HG03135 (cell line): ENCODE data around the gene AMOTL2.

Experiments
- ATAC-seq: cut with Tn5 transposase; IDR thresholded peaks from one replicate; pipeline ENCODE4 v1.9.1; 2021; ENCODE audit warnings: mild to moderate bottlenecking, moderate library complexity; ENCODE audit not compliant: unreplicated experiment

AMOTL2 gene

DNA sequence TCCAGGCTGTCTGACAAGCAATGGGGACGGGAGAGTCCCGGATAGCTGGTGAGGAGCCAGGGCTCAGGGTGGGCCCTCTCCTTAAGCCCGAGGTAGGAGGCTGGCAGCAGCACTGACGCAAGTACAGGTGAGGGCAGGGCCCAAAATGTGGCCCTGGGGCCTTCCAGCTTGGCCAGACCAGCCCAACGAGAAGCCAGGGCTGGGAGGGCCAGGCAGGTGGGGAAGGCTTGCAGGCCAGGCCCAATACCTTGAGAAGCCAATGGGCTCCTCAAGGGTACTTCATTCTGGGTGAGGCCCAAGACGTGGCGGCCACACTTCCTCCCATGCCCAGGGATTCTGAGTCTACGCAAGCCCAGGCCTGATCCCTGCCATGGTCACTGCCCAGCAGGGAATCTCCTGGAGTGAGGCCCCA, 37.2 kb downstream of the AMOTL2 start:
- no peak for ATAC-seq

DNA sequence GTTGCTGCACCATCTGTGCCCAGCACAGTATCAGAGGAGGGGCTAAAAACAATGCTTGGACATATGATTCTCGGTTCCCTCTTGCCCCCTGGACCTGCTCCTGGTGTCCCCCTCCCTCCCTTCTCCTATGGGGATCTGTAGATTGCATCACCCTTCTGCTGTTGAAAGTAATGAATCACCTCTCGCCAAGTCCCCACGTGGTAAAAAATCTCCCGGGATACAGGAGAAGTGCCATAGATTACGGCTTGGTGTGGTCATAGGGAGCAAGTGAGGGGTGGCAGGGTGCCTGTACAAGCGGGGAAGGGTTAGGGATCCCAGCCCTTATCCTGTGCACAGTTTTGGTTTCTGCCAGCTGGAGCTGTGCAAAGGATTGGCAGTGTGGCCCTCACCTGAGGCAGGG, 37.7 kb downstream of the AMOTL2 start:
- no peak for ATAC-seq

DNA sequence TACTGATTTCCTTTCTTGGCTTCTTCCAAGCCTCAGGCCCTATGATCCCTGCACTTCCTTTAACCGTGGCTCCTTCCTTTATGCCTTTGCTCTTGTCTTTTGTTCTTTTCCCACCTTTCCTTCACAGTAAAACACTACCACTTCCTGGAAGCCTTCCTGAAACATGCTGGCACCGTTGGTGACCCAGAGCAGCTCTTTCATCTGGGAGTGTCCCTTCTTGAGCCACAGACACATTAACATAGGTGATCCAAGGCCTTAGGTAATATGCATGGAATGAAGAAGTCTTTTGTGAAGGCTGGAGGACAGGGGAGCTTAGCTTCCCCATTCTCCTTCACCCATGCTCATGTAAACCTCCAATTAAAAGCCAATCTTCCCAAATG, 39.4 kb downstream of the AMOTL2 start:
- no peak for ATAC-seq

DNA sequence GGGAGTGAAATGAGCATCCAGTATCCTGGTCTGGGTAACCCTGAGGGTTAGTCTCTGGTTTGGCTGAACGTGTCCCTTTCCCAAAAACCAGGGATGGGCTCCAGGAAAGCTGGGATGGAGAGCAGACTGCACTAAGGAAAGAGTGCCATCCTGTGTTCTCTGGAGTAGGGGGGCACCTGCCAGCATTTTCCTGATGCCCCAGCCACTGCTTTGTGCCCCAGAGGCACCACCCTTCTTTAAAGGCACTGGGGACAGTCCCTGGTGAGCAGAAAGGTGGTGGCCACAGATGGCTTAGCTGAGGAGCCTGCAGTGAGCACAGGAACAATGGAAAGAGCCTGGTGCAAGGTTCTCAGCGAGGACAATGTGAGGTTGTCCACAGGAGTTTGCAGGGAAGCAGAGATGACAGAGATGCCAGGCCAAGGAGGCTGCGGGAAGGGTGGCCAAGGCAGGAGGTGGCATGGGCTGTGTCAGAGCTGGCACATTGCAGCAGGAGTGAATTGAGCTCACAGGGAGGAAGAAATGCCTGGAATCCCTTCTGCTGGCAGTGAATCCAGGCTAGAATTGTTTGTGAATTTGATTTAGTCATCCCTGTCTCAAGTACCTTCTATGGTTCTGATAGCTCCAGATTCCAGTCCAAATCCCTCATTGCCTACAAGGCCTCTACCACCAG, 39.9 kb downstream of the AMOTL2 start:
- ATAC-seq, result no peak

DNA sequence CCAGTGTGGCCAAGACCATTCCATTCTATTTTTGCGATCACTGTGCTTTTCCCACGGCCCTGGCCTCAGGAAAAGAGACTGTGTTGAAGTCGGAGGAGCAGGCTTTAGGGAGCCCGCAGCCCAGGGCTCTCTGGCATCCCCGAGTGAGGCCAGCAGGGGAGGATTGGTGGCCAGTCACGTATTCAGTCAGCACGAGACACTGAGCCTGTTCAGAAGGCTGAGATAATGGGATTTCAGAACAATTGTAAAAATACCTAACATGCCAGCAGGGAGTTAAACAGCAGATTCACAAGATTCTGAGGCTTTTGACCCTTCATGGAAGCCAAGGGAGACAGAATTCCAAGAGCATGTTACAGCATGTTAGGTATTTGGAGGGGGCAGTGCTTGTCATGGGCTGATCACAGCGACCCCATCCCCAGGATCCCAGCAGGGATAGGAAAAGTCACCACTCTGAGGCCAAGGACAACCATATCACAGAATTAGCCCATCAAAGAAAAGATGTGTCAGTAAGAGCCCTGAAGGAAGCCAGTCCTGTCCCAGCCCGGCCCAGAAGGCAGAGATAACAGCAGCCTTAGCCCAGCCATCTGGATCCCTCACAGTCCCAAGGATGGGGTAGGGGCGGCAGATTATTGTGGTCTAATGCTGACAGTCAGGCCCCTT, 40.6 kb downstream of the AMOTL2 start:
- no peak for ATAC-seq

DNA sequence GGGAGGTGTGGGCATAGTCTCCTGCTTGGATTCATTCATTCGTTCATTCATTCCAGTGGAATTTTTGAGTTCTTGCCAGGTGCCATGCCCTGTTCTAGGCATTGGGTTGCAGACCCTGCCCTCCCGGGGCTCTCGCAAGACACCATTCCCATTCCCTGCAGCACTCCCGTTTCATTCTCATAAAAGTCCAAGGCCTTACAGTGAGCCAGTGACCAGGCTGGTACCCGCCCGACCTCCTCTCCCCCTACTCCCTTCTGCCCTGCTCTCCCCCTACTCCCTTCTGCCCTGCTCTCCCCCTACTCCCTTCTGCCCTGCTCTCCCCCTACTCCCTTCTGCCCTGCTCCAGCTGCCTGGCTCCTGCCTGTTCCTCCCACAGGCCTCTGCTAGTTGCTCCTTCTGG, 41.9 kb downstream of the AMOTL2 start:
- ATAC-seq, result no peak

DNA sequence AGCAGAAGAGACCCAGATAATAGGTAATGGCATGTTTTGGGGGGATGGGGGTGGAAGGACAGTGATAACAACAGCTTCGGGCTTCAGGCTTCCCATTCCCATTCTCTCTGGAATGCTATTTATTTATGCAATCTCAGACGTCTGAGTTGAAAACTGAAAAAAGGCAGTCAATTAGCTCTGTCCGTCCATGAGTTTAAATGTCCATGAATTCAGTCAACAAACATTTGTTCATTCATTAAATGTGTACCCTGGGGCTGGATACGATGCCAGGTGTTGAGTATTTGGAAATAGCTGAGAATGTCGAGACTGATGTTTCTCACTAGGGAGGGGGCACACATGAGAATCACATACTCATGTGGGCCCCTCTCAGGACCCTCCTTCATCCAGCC, 42.4 kb downstream of the AMOTL2 start:
- no peak for ATAC-seq

DNA sequence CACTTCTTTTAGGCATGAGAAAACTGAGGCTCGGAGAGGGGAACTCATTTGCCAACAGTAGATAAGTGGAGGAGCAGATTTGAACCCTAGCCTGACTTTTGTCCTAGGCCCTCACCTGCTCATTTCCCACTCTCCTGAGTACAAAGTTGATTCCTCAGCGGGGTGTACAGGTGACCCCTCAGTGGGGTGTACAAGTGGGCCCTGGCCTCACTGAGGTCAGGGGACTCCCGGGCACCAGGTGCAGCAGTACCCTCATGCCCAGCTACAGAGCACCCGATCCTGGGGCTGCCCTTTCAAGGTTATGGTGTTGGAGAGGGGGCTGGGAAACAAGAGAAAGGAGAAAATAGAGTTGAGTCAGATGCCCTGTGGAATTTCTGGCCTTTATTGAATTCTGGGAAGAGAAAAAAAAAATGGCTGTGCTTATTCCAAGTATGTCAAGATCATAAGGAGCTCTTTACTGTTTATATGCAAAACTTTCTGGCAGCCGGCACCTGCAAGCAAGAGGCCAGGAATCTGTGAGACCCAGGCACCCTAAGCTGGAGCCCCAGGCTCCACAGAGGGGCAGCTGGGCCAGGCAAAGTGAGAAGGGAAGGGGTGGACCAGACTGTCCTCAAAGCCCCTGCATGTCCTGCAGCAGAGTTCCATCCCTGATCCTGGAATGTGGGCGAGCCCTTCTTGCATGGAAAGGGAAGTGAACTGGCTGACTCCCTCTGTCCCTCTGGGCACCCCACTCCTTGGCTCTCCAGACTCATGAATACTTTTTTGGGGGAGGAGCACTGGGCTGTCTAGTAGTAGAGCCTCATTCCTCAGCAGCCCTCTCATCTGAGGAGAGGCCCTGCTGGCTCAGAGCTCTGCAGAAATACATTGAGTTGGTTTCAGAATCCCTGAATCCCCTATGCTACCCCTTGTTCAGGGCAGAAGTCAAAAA, 43.1 kb downstream of the AMOTL2 start:
- ATAC-seq, result no peak

DNA sequence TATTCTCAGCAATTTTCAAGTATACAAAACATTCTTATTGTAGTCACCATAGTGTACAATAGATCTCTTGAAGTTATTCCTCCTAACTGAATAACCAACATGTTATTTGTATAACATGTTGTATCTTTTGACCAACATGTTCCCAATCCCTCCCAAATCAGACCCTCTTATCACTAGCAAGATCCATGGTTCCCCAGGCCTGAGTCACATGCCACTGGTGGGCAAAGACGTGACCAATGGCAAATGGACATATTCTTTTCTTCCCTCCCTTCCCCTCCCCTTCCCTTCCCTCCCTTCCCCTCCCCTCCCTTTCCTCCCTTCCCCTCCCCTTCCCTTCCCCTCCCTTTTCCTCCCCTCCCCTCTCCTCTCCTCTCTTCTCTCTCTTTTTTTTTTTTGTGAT, 45.4 kb downstream of the AMOTL2 start:
- ATAC-seq, result no peak

DNA sequence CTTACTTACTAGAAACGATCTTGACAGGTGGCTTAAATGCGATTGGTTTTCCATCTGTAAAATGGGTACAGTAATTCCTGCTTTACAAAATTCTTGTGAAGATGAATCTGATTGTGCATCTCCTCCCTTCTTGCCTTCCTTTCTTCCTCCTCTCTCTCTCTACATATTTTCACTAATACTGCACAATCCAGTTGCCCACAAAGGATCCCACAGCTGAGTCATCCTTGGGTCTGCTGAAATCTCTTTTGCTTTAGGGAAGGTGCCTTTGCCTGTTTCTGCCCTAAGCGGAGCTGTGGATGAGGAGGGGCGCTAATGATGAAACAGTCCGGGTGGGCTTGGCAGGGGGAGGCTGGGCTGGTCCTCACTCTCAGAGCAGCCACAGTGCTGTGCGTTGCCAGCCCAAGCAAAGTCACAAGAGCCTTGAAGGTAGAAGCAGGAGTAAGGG, 46.1 kb downstream of the AMOTL2 start:
- ATAC-seq, result no peak

DNA sequence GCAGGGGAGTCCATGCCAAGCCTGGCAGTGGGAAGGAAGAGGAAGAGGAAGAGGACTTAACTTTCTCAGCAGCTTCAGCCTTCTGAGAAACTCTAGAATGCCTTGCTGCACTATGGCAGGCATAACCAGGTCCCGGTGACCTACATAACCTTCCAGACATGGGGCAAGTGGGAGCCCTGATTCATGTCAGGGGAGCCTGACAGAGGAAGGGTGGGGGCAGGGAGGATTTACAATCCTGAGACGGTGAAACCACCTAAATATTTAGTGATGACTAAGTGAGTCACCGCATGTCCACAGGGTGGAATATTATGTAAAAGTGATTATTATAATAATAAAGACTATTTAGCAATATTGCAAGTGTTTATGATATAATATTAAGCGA, 46.7 kb downstream of the AMOTL2 start:
- ATAC-seq, result no peak

DNA sequence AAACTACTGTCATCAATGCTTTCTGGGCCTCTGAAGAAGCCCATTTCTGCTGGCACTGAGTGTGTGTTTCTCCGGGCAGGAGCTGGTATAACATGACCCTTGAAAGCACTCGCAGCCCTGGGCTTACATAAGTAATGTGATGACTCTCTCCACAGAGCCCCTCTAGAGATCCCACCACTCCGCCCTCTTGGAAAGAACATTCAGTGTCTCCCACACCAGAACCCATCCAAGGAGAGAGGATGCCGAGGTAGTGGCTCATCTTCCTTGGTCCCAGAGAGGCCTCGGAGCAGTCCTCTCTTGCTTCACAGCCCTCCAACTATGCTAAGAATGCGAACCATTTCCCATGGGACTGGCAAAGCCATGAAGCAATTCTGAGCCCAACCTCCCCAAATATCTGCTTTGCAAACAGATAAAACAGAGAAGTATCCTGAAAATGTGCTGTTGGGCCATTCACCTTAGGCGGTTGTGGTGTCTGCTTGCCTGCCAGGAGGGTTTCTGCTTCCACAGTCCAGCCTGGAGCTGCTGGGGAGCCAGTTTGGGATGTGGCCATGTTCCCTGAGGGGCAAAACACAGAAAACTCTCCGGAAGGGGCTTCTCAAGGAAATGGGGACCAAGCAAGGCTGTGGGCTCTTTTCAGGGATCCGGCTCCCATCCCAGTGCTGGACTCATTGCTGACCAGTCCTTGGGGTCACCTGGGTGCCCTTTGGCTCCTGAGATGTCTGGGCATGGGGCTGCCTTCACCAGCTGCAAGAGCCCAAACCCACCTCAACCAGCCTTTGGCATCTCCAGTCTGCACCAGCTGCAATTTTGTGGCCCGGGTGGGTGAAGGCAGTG, 47.3 kb downstream of the AMOTL2 start:
- ATAC-seq, result no peak

DNA sequence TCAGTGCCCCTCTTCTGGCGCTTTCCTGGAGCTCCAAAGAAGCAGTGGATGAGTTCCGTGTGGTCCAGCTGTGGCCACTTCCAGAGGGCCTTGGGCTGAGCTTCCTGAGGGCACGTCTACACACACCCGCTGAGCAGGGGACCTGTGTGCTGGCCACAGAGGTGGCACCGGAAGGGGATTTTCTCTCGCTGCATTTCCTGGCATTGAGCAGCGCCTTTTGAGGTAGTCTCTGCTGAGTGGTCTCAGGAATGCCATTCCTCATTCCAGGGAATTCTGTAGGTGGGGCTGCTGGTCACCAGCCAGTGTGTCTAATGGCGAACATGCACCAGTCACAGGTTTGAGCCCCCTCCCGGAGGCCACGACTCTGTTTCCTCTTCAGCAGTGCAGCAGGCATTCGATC, 48.1 kb downstream of the AMOTL2 start:
- ATAC-seq, result no peak

DNA sequence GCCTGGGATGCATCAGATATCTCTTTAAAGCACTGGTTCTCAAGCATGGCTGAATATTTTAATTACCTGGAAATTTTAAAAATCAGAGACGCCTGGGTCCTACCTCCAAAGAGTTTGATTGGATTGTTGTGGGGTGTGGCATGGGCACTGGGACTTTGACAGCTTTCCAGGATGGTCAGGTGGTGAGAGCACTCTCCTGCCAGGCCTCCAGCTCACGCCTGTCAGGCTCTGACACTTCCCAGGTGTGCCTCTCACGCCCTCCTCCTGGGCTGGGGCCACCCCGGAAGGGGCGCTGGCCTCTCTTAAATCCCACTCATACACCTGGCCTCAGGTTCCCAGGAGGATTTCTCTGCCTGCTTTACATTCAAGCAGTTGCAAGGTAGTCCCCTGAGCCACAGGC, 48.5 kb downstream of the AMOTL2 start:
- ATAC-seq, result no peak

DNA sequence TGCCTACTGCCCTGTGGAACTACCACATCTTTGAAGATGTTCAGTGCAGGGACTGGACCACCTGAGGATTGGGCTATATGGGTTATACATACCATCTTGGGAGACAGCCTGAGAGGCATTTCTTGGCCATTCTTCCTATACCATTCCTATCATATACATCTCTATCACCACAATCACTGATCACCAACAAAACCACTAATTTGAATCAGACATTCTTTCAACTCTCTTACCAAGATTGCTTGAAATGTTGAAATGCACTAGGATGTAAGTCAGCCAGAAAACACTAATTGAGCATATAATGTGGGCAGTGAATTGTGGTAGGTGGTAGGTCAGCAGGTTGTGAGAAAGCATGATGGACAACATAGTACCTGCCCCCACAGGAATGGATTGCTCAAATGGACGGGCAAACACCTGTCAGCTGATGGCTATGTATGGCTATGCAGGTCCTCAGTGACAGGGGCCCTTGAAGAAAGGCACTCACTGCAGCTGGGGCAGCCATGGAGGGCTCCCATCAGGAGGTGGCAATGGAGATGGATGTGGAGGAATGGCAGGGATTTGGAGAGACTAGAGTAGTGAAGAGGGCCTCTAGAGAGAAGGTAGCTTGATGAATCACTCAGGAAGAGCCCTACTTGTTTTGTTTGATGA, 49.1 kb downstream of the AMOTL2 start:
- no peak for ATAC-seq

DNA sequence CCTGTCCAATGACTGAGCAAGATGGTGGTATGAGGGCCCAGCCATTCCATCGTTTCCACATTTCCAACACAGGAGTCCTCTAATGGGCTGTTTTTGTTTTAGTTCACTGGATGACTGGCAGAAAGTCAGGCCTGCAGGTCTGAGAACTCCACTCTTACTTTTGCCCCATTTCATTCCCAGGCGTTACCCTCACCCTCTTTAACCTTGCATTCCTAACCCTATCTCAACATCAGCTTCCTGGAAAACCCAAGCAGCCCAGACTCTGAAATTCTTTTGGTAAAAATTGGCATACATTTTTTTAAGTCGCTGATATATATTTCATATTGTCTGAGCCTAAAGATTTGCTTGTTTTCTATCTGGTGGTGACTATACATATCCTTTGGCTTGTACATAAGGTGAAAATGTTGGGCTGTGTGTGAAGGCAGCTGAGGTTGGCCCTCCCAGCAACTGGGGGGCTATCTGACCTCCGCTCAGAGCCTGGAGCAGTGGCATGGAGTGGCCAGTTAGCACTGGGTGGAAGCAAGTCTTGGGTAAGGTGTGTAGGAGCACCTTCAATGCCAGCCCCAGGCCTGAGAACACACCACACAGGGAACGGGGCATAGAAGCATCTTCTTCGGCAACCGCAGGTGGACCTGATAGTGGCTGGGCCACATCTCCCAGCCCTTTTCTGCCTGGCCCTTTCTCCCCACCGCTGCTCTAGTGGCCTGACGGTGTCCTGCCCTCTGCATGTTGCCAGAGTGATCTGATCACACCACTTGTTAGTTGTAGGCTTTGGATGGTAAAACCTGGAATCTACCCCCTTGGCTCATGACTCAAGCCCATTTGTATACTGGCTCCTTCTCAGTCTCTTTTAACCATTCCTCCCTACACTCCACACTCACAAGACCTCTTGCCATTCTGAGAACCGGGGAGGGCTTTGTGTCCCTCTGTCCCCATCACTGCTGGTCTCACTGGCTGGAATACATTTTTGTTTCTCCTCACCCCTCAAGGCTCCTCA, 50.0 kb downstream of the AMOTL2 start:
- ATAC-seq, result no peak

DNA sequence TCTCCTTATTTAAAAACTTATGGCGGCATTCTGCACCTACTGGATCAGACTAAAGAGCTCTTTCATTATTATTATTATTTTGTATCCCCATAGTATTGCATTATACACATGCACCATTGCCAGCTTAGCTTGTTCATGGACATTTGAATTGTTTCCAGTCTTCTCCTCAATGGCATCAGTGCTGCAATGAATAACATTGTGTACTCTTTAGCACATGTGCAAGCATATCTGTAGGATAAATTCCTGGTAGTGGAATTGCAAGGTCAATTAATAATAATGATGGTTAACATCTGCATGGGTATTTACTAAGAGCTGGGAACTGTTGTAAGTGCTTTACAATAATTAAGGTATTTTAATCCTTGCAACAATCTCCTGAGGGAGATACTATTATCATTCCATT, 52.0 kb downstream of the AMOTL2 start:
- no peak for ATAC-seq

DNA sequence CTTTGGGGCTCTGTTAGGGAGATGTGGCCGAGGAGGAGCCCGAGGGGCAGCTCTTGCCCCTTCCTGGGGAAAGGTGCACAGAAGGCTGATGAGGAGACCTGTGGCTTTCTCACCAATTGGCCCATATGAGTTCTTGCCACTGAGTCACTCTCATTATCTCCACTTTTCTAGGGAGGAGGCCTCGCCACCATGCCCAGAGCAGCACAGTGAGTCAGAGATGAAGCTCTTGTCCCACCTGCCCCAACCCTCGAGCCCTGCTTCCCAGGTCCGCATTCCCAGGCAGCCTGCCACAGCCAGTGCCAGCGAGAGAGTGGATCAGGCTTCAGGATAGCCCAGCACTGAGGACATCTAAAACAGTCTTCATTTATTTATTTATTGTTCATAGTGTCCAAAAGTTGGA, 53.5 kb downstream of the AMOTL2 start:
- no peak for ATAC-seq

DNA sequence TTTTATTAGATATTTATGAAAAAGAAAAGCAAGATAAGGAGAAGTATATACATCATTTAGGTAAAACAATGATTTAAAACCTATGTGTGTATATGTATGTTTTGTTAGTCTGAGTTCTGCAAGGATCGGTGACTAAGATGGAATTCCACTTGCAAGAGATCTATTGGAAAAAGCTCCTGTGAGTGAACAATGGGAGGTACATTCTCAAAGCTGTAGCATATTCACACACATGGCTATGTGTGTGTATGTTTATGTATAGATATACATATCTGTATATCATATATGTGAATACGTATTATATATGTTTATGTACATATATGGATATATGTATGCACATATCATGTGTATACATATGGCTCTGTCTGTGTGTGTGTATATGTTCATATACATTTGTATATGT, 54.3 kb downstream of the AMOTL2 start:
- ATAC-seq, result no peak
